Hematopoietic multipotent progenitor cell treated with erythropoietin and hydrocortisone succinate and interleukin-3 and kit ligand, for 4 days (in vitro differentiated cells): Measurements from ENCODE around the gene UBE2D2.
A peak's percentile ranks its signal among the peaks of the same experiment; 100 is the strongest.
"Not testable (repeated sequence)": the region's sequence is repeated elsewhere in the genome, so short reads cannot be mapped to it uniquely, and the experiment has no call there.

Experiments used
- DNase-seq: peaks from one replicate; pipeline ENCODE4 v3.0.0-alpha.2; 2015

Gene UBE2D2

DNA sequence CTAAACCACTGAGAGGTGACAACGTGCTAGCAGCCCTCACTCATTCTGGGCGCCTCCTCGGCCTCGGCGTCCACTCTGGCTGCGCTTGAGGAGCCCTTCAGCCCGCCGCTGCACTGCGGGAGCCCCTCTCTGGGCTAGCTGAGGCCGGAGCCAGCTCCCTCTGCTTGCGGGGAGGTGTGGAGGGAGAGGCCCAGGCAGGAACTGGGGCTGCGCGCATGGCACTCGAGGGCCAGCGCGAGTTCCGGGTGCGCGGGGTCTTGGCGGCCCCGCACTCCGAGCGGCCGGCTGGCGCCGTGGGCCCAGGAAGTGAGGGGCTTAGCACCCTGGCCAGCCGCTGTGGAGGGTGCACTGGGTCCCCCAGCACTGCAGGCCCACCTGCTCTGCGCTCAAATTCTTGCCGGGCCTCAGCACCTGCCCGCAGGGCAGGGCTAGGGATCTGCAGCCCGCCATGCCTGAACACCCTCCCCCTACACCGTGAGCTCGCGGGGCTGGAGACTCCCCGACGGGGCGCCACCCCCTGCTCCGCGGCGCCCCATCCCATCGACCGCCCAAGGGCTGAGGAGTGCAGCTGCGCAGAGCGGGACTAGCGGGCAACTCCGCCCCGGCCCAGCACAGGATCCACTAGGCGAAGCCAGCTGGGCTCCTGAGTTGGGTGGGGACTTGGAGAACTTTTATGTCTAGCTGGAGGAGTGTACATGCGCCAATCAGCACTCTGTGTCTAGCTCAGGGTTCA is 11.8 kb upstream of the UBE2D2 start:
- DNase-seq: no peak

DNA sequence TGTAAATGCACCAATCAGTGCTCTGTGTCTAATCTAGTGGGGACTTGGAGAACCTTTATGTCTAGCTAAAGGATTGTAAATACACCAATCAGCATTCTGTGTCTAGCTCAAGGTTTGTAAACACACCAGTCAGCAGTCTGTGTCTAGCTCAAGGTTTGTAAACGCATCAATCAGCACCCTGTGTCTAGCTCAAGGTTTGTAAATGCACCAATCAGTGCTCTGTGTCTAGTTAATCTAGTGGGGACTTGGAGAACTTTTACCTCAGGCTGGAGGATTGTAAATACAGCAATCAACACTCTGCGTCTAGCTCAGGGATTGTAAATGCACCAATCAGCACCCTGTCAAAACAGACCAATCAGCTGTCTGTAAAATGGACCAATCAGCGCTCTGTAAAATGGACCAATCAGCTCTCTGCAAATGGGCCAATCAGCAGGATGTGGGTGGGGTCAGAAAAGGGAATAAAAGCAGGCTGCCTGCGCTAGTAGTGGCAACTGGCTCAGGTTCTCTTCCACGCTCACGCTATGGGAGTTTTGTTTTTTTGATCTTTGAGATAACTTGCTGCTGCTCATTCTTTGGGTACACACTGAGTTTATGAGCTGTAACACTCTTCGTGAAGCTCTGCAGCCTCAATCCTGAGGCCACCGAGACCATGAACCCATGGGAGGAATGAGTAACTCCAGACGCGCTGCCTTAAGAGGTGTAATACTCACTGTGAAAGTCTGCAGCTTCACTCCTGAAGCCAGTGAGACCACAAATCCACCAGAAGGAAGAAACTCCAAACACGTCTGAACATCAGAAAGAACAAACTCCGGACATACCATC is 10.9 kb upstream of the UBE2D2 start:
- DNase-seq: peak; percentile 28

- DNase-seq: peak; percentile 59
Observed at GRCh38 chr5:139551191-139551889, 9.8 kb upstream of the UBE2D2 start.

DNA sequence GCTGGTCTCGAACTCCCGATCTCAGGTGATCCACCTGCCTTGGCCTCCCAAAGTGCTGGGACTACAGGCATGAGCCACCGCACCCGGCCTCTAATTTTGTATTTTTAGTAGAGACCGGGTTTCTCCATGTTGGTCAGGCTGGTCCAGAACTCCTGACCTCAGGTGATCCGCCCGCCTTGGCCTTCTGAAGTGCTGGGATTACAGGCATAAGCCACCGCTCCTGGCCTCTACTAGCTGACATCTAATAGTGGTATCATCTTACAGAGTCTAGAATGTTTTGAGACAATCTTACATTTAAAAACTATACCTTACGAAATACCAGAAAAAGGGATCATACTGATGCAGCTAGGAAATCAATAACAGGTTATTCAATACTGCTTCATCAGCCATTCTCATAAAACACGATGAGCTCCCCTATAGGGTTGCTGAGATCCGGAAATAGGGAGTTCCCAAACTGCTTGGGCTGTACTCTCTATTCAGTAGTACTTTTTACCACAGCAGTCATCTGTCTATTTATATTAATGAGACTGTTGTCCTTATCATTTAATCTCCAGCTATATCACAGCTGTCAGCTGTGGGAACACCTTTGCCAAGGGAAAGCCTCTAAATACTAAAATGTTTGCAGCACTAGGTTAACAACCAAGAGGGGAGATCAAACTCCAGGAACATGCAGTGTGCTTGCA is 8.1 kb upstream of the UBE2D2 start:
- DNase-seq: no peak

DNA sequence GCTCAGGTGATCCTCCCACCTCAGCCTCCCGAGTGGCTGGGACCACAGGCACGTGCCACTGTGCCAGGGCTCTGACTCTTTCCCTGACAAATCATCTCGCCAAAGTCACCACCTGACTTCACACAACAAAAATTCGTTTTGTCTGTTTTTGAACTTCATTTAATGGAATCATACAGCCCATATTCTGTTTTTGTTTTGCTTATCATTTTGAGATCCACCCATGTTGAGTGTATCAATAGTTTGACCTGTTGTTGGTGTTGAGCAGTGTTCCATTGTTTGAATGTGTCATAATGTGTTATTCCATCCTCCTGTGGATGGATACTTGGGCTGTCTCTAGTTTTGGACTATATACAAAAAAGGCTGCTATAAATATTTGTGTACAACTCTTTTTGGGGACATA is 6.9 kb upstream of the UBE2D2 start:
- DNase-seq: no peak

DNA sequence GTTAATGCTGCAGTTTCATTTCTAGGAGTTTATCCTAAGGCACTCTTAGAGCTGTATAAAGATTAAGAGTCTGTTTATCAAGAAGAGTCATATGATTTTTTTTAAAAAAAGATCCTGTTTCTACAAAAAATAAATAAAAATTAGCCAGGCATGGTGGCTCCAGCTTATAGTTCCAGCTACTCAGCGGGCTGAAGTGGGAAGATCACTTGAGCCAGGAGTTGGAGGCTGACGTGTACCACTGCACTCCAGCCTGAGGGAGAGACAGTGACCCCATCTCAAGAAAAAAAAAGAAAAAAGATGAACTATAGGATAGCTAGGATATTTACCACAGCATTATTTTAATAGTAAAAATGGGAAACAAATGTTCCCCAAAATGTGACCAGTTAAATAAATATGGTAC is 3.3 kb upstream of the UBE2D2 start:
- no peak for DNase-seq

- DNase-seq: peak; percentile 64
Observed at GRCh38 chr5:139561655-139562451, 714 bp downstream of the UBE2D2 start.

DNA sequence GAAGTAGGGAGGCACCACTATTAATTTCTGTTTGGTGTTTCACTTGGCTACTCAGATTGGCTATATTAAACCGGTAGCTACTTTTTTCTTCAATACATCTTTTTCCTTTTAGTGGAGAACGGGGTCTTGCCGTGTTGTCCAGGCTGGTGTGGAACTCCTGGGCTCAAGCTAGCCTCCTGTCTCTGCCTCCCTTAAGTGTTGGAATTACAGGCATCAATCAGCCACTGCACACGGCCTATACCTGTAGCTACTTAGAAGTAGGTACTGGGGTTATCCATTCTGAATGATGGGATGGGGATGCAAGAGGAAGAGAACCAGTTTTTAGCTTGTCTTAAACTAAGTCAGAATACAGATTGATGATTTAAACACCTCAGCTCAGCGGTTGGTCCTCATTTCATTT is 1.7 kb downstream of the UBE2D2 start:
- no peak for DNase-seq

DNA sequence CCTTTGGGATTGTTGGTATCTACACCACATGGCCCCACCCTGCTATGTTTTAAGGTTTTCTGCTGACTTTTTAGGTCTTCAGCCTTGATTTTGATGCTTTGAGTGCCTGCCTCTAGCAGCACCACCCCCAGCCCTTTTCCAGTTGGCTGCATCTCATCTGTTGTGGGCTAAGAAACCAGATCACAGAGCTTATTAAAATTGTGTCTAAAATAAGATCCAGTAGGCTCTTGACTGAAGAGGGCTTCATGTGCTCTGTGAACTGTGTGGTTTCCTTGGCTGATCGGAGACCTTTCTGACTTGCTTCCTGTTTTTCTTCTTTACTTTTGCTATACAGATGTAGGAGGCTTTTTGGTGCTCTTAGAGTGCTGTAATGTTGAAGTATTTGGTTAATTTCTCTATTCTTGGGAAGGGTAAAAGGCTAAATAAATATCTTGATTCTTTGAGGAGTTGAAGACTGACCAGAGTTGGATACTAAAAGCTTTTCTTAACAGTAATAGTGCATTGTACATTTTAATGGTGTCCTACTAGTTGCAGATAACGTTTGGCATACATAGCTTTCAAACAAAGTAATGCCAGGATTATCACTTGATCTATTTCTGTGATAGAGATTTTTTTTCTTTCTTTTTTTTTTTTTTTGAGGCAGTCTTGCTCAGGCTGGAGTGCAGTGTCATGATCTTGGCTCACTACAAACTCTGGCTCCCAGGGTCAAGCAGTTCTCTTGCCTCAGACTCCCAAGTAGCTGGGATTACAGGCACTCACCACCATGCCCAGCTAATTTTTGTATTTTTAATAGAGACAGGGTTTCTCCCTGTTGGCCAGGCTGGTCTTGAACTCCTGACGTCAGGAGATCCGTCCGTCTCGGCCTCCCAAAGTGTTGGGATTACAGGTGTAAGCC is 4.5 kb downstream of the UBE2D2 start:
- peak; percentile 84 for DNase-seq

DNA sequence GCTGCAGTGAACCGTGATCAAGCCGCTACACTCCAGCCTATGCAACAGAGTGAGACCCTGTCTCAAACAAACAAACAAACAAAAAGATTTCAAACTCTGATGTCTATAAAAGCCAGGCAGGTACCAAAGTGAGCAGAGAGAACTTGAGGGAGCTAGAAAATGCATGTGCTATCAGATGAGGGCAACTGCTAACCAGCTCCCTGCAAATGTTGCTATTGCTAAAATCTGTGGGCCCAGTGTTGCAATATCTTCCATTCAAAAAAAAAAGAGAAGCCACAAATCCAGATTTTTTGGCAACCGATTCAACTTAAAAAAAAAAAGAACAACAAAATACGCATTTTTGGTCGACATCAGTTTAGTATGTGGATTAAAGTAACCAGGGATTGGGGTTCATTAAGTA is 5.5 kb downstream of the UBE2D2 start:
- peak; percentile 76 for DNase-seq

DNA sequence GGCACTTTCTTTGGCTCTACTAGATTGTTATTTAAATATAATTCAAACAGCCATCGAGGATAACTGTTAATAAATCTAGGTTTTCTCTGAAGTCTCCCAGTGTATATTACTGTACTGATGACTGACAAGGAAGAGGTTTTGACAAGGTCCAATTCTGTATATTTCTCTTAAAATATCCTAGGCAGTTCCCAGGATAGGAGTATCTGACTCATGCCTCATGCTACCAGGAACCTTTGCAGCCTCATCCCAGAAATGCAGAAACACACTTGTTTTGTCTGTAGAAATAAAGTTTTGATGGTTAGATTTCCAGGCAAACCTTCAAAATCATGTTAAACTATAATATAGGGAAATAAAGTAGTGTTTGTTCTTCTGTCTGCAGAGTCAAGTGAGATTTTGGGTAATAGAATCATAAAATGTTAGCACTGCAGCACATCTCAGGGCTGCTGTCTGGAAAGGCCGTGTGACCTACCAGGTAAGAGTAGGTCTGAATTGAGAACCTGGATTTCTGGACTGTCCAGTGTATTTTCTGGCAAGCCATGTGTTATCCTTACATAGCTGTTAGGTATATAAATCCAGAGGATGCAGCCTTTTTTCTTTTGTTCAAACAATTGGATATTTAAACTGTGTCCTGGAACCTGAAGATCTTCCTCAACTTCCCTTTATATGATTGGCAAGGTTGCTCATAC is 8.3 kb downstream of the UBE2D2 start:
- no peak for DNase-seq

- DNase-seq: no peak
Observed at GRCh38 chr5:139571543-139571942, 10.4 kb downstream of the UBE2D2 start.

GRCh38 chr5:139571966-139572365 is 10.8 kb downstream of the UBE2D2 start:
- DNase-seq: no peak

- DNase-seq: peak; percentile 78
Observed at GRCh38 chr5:139574641-139575312, 13.6 kb downstream of the UBE2D2 start.

DNA sequence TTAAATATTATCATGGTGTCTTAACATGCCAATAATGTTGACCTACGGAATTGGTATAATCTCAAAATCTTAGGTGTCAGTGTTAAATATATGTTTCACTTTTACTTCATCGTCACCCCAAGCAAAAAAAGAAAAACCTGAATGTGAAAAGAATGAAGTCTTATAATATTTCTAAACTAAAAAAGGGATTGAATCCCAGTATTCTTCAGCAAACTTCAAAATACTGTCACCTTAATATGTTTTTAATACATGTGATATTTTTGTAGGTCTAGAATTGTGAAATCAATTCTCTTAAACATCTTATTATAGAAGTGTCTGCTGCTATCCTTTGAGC is 14.1 kb downstream of the UBE2D2 start:
- no peak for DNase-seq

DNA sequence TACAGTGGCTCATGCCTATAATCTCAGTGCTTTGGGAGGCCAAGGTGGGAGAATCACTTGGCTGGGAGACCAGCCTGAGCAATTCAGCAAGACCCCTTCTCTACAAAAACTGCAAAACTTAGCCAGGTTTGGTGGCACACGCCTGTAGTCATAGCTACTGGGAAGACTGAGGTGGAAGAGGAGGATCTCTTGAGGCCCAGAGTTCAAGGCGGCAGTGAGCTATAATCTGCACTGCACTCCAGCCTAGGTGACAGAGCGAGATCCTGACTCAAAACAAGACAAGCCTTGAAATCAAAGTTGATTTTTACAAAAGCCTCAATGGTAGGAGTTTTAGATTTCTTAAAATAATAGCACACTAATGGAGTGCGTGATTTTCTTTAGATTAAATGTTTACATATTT is 14.6 kb downstream of the UBE2D2 start:
- no peak for DNase-seq

- DNase-seq: no peak
Observed at GRCh38 chr5:139577689-139578290, 16.7 kb downstream of the UBE2D2 start.

GRCh38 chr5:139578325-139578724 is 17.2 kb downstream of the UBE2D2 start:
- no peak for DNase-seq

GRCh38 chr5:139582181-139582580 is 21.0 kb downstream of the UBE2D2 start:
- not testable (repeated sequence) for DNase-seq

DNA sequence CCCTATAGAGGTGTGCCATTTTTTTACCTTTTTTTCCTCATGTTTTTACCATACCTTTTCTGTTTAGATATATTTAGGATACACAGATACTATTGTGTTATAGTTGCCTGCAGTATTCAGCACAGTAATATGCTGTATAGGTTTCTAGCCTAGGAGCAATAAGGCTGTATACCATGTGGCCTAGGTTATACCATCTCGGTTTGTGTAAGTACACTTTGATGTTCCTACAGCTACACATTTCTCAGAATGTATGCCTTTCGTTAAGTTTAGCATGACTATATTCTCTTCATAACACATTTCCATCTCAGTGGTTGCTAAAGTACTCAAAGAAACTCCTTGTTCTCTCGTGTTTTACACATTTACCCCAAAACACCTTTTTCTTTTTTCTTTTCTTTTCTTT is 23.0 kb downstream of the UBE2D2 start:
- no peak for DNase-seq
